Kidney (tissue), 14 donors: ENCODE results near the gene KNTC1. TPM values are rescaled to one million over a fixed set of nuclear protein-coding genes. Genes with fewer than 3 reads are reported as not detected.

Source experiments
- DNase-seq, 5 donors: peaks; one replicate each; pipeline ENCODE4 v3.0.0-alpha.2; 2013 to 2020
- FAIRE-seq: peaks from 2 replicates; lab custom pipeline; 2012; peaks lifted over from hg19 to GRCh38; lab: Jason Lieb, UNC
- H3K27ac ChIP-seq, 2 donors: one replicate each; pipeline ENCODE4 v1.7.0; 2013; ENCODE audit warnings: low read depth in 2 of 2, low read length in 2 of 2, inconsistent platforms in 1 of 2
- H3K27me3 ChIP-seq: one replicate; pipeline ENCODE4 v1.7.1; 2013; ENCODE audit warnings: low read length, inconsistent platforms; ENCODE audit not compliant: control insufficient read depth, insufficient read depth
- H3K36me3 ChIP-seq, 3 donors: one replicate each; pipeline versions ENCODE4 v1.7.0 to v1.7.1; 2013; ENCODE audit warnings: low read length in 3 of 3, control low read depth in 1 of 3, inconsistent platforms in 1 of 3; ENCODE audit not compliant: insufficient read depth in 3 of 3, control insufficient read depth in 2 of 3
- H3K4me1 ChIP-seq, 3 donors: one replicate each; pipeline versions ENCODE4 v1.7.0 to v1.7.1; 2013; ENCODE audit warnings: low read length in 3 of 3, inconsistent platforms in 1 of 3, low read depth in 1 of 3; ENCODE audit not compliant: control insufficient read depth in 2 of 3, insufficient read depth in 2 of 3
- H3K4me3 ChIP-seq, 3 donors: one replicate each; pipeline versions ENCODE4 v1.7.0 to v1.8.1; 2013; ENCODE audit warnings: low read length in 3 of 3, control low read depth in 1 of 3, inconsistent platforms in 1 of 3
- H3K9ac ChIP-seq, 3 donors: one replicate each; pipeline versions ENCODE4 v1.7.0 to v1.7.1; 2013; ENCODE audit warnings: low read length in 3 of 3, control low read depth in 1 of 3, inconsistent platforms in 1 of 3
- H3K9me3 ChIP-seq, 3 donors: one replicate each; pipeline versions ENCODE4 v1.7.0 to v1.7.1; 2013; ENCODE audit warnings: low read length in 3 of 3, control low read depth in 1 of 3, inconsistent platforms in 1 of 3; ENCODE audit not compliant: control insufficient read depth in 2 of 3, insufficient read depth in 1 of 3
- CTCF ChIP-seq: IDR thresholded peaks from 3 replicates; pipeline ENCODE4 v1.5.1; 2012; ENCODE audit warnings: mild to moderate bottlenecking, moderate library complexity, borderline replicate concordance; ENCODE audit not compliant: insufficient read depth; ENCODE audit errors: extremely low read depth
- intact Hi-C: fragments of 100-400 bp; cut with DNase I; formaldehyde crosslinking; loops from one replicate; pipeline ENCODE4 v1.11.1; 2022
- polyA plus RNA-seq: library from polyadenylated mRNA; stranded (reverse); fragments of 350-450 nt; fragmentation: Illumina TruSeq; extraction: RNeasy Lipid Tissue Mini Kit (QIAGEN cat#74804); gene quantifications from one replicate; pipeline ENCODE4 v1.2.3, GENCODE V29; 2014; ENCODE audit warnings: low read depth, low replicate concordance; ENCODE audit not compliant: insufficient read depth
- total RNA-seq: library from RNA; stranded (reverse); fragmentation: NEBNext Ultra II Directional; extraction: Animal tissue kit (Norgen Biotek cat#: 25700); gene quantifications from one replicate; pipeline ENCODE4 v1.2.1, GENCODE V29; 2021
- donor health status: control.
- donor health status: control.
- donor health status: control.
- donor health status: control.
- donor health status: control.
- donor health status: DM: yes; HTN: yes; CAD: no.
- donor health status: Normal renal cell carcinoma (clear cell type).

Gene KNTC1
- total and polyA plus RNA-seq, 2 donors from 2014 or later = 4.3 to 12.6 TPM

DNA sequence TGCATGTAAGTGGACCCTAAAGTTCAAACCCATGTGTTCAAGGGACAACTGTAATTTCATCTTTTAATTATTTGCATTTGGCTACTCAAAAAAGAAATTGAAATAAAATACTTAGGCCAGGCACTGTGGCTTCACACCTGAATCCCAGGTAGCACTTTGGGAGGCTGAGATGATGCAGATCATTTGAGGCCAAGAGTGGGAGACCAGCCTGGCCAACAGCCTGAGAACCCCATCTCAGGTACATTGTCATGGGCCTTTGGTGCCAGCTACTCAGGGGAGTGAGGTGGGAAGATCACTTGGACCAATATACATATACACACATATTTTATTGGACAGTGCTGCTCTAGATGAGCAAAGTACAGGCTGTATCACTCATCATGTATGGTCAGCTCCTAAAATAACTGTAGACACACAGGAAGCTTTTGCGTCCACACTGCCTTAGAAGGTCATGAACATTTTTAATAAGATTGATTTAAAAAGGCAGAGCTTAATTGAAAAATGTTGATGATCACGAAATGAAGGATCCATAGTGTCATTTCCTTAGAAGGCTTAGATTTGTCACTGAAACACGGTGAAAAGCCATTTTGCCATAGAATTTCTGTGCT is 23.8 kb upstream of the KNTC1 start:
- H3K36me3 ChIP-seq = peaks cover 16 to 49% (median 21%) of the 10 kb centered on the region in 3 donors
- no peak for FAIRE-seq
- no peak overlapping the region for H3K27ac ChIP-seq
- H3K4me1 ChIP-seq = peaks cover 0 to 3% (median 0%) of the 10 kb centered on the region in 3 donors
- no peak for DNase-seq
- H3K9me3 ChIP-seq = no peaks in the 10 kb centered on the region
- no peaks in the 10 kb centered on the region for H3K27me3 ChIP-seq
- TF ChIP-seq CTCF = no peak
- H3K9ac ChIP-seq = no peak overlapping the region
- intact Hi-C loops = no loop called here
- H3K4me3 ChIP-seq = no peak overlapping the region

- Histone ChIP-seq H3K9me3 (no peaks in the 10 kb centered on the region), H3K27ac (no peak overlapping the region), H3K27me3 (no peaks in the 10 kb centered on the region), H3K9ac (no peak overlapping the region), H3K36me3 (peaks cover 17 to 56% (median 26%) of the 10 kb centered on the region in 3 donors), H3K4me1 (peaks cover 0 to 1% (median 0%) of the 10 kb centered on the region in 3 donors), H3K4me3 (no peak overlapping the region)
- FAIRE-seq (no peak), DNase-seq (no peak)
- TF ChIP-seq CTCF = no peak
- intact Hi-C loops = no loop called here
Measured at GRCh38 chr12:122503783-122504590, 23.1 kb upstream of the KNTC1 start.

- intact Hi-C loops = no loop called here
- Histone ChIP-seq H3K9ac (no peak overlapping the region), H3K27ac (no peak overlapping the region), H3K27me3 (no peaks in the 10 kb centered on the region), H3K4me3 (no peak overlapping the region), H3K36me3 (peaks cover 20 to 72% (median 37%) of the 10 kb centered on the region in 3 donors), H3K9me3 (no peaks in the 10 kb centered on the region), H3K4me1 (no peaks in the 10 kb centered on the region)
- no peak for TF ChIP-seq CTCF
- FAIRE-seq = no peak
- no peak for DNase-seq
Measured at GRCh38 chr12:122505419-122506051, 21.5 kb upstream of the KNTC1 start.
